Thyroid gland (tissue), 4 donors: Measurements from ENCODE around the gene SHQ1. TPM values are rescaled to one million over a fixed set of nuclear protein-coding genes. Genes with fewer than 3 reads are reported as not detected.

Experiments used
- DNase-seq, 2 donors: peaks; one replicate each; pipeline ENCODE4 v3.0.0-alpha.2; 2019
- H3K27ac ChIP-seq, 3 donors: fragments of 200-600 bp; sonication (generic); 1 replicate in 2 of 3; 2 replicates in 1 of 3; pipeline ENCODE4 v1.5.1; 2016 to 2019; ENCODE audit warnings: mild to moderate bottlenecking in 1 of 3, moderate library complexity in 1 of 3
- H3K27me3 ChIP-seq: fragments of 200-600 bp; sonication (generic); one replicate; pipeline ENCODE4 v1.5.1; 2019
- H3K36me3 ChIP-seq, 2 donors: fragments of 200-600 bp; sonication (generic); one replicate each; pipeline ENCODE4 v1.5.1; 2016 to 2019
- H3K4me1 ChIP-seq, 2 donors: fragments of 200-600 bp; sonication (generic); one replicate each; pipeline ENCODE4 v1.5.1; 2017 to 2019
- H3K4me3 ChIP-seq, 3 donors: fragments of 200-600 bp; sonication (generic); replicated peaks in 1 of 3; 1 replicate in 2 of 3; 2 replicates in 1 of 3; pipeline ENCODE4 v1.5.1; 2016; ENCODE audit warnings: mild to moderate bottlenecking in 1 of 3
- H3K9me3 ChIP-seq: fragments of 200-600 bp; sonication (generic); one replicate; pipeline ENCODE4 v1.5.1; 2017
- POLR2A ChIP-seq, 2 donors: fragments of 450-650 bp; IDR thresholded peaks; one replicate each; pipeline ENCODE4 v1.6.1; 2017; ENCODE audit warnings: antibody characterized with exemption in 2 of 2, mild to moderate bottlenecking in 2 of 2, moderate library complexity in 1 of 2
- WGBS, 2 donors: methylation state at CpG; one replicate each; pipeline ENCODE4 v1.1.5; 2017; 5-methylcytosine and 5-hydroxymethylcytosine counted together
- intact Hi-C: fragments of 100-400 bp; cut with DNase I; formaldehyde crosslinking; loops from one replicate; pipeline ENCODE4 v1.15.1; 2023
- total RNA-seq, 4 donors: library from RNA; depleted of rRNA; stranded (reverse); fragments of >200 nt; gene quantifications; one replicate each; pipeline ENCODE4 v1.2.3, GENCODE V29; 2016
- TF ChIP-seq, protein P1 (sequence below), 6 experiments: fragments of 200-600 bp in 3 of 6; fragments of 450-650 bp in 3 of 6; sonication (generic) in 3 of 6; IDR thresholded peaks; one replicate each; pipeline ENCODE4 v1.5.1; 2016 to 2019; ENCODE audit warnings: antibody characterized with exemption in 6 of 6, mild to moderate bottlenecking in 2 of 6, inconsistent platforms in 1 of 6, moderate library complexity in 1 of 6

SHQ1 gene
- total RNA-seq, 4 donors from 2014 or later = 17.7 to 33.7 (median 26.3) TPM

GRCh38 chr3:72836923-72837322 lies 11.3 kb downstream of the SHQ1 start:
- Histone ChIP-seq H3K27me3 (no peaks in the 10 kb centered on the region), H3K4me1 (peaks cover 3 to 5% of the 10 kb centered on the region in 2 donors), H3K4me3 (no peak overlapping the region), H3K36me3 (peaks cover 0 to 7% of the 10 kb centered on the region in 2 donors), H3K9me3 (no peaks in the 10 kb centered on the region), H3K27ac (peak overlapping the region in 1 of 3 donors; percentile 36)
- TF ChIP-seq, protein P1, sequence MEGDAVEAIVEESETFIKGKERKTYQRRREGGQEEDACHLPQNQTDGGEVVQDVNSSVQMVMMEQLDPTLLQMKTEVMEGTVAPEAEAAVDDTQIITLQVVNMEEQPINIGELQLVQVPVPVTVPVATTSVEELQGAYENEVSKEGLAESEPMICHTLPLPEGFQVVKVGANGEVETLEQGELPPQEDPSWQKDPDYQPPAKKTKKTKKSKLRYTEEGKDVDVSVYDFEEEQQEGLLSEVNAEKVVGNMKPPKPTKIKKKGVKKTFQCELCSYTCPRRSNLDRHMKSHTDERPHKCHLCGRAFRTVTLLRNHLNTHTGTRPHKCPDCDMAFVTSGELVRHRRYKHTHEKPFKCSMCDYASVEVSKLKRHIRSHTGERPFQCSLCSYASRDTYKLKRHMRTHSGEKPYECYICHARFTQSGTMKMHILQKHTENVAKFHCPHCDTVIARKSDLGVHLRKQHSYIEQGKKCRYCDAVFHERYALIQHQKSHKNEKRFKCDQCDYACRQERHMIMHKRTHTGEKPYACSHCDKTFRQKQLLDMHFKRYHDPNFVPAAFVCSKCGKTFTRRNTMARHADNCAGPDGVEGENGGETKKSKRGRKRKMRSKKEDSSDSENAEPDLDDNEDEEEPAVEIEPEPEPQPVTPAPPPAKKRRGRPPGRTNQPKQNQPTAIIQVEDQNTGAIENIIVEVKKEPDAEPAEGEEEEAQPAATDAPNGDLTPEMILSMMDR (IDR thresholded peaks at IDR 0.05) = peak in 4 of 6 experiments; percentile 19 to 55 (median 34)
- TF ChIP-seq POLR2A (IDR thresholded peaks at IDR 0.05) = no peak
- WGBS, 2 donors = 36 to 38% methylated on average over 3 of the region's 3 CpGs
- intact Hi-C loops = no loop called here
- DNase-seq = peak; percentile 93 to 96

DNA sequence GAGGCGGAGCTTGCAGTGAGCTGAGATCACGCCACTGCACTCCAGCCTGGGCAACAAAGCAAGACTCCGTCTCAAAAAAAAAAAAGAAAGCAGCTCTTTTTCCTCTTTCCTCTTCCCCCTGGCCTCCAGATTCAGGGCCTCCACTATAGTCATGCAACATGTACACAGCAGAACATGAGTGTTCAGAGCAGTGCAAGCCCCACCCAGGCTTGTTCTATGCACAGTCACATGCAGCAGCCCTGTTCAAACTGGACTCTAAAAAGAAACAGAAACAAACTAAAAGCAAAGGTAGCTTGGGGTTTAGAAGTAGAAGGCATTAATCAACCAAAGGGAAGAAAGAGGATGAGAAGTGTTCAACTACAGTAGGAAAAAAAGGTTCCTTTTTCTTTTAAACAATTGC lies 11.8 kb downstream of the SHQ1 start:
- H3K36me3 ChIP-seq = peaks cover 0 to 4% of the 10 kb centered on the region in 2 donors
- DNase-seq = peak in 1 of 2 donors; percentile 32
- 90 to 98% methylated on average over 3 of the region's 3 CpGs for WGBS, 2 donors
- peak overlapping the region in 1 of 3 donors; percentile 36 for H3K27ac ChIP-seq
- H3K4me3 ChIP-seq = no peak overlapping the region
- peaks cover 3 to 5% of the 10 kb centered on the region in 2 donors for H3K4me1 ChIP-seq
- H3K27me3 ChIP-seq = no peaks in the 10 kb centered on the region
- intact Hi-C loops = no loop called here
- TF ChIP-seq, protein P1 (IDR thresholded peaks at IDR 0.05) = no peak
- no peak for TF ChIP-seq POLR2A (IDR thresholded peaks at IDR 0.05)
- H3K9me3 ChIP-seq = no peaks in the 10 kb centered on the region

DNA sequence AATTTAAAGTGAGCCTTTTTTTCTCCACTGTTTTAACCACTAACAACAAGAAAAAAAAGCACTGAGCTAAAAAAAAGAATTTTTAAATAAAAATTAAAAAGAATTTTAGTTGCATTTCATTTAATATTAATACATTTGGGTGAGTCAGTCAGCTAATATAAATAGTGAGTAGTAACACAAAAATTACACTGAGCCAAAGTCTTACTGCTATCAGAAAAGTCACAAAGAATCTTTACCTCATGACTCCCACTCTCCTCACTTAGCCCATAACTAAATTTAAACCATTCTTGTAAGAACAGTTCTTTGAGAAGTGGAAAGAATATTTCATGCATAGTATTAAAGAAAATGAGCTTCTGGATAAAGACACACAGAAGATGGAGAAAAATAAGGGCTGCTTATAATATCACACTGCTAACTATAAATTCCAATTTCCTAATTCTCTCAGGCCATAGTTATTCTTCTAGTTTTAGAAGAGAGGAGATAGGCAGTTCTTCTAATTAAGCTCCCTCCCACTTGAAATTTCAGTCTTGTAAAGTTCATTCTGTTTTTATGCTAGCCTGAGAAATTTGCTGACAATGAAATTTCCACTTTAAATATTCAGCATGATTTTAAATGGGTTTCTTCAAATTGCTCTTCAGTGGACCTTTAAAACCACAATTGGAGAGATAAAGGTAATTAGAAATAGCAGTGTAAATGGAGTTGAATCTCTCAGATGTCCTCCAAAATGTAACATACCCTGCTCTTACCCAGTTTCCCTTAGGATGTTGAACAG lies 17.6 kb downstream of the SHQ1 start:
- Histone ChIP-seq H3K4me1 (no peaks in the 10 kb centered on the region), H3K4me3 (no peak overlapping the region)

GRCh38 chr3:72829701-72830100 lies 18.5 kb downstream of the SHQ1 start:
- intact Hi-C loops = loop anchor here (10.0 kb wide), 3 partner anchors 875 to 1115 kb away; no protein-coding TSS in a partner anchor
- no peaks in the 10 kb centered on the region for H3K9me3 ChIP-seq
- H3K27ac ChIP-seq = no peak overlapping the region
- DNase-seq = no peak
- no peaks in the 10 kb centered on the region for H3K27me3 ChIP-seq
- no peaks in the 10 kb centered on the region for H3K36me3 ChIP-seq
- no peak overlapping the region for H3K4me3 ChIP-seq
- H3K4me1 ChIP-seq = no peaks in the 10 kb centered on the region
- no peak for TF ChIP-seq POLR2A (IDR thresholded peaks at IDR 0.05)
- TF ChIP-seq, protein P1 (IDR thresholded peaks at IDR 0.05) = no peak

More for the DNA sequence above, 17.6 kb downstream of the SHQ1 start:
- TF ChIP-seq, protein P1 (IDR thresholded peaks at IDR 0.05) = no peak
- TF ChIP-seq POLR2A (IDR thresholded peaks at IDR 0.05) = no peak
- Histone ChIP-seq H3K36me3 (no peaks in the 10 kb centered on the region), H3K9me3 (no peaks in the 10 kb centered on the region), H3K27ac (no peak overlapping the region), H3K27me3 (no peaks in the 10 kb centered on the region)
- intact Hi-C loops = no loop called here
- DNase-seq = no peak

DNA sequence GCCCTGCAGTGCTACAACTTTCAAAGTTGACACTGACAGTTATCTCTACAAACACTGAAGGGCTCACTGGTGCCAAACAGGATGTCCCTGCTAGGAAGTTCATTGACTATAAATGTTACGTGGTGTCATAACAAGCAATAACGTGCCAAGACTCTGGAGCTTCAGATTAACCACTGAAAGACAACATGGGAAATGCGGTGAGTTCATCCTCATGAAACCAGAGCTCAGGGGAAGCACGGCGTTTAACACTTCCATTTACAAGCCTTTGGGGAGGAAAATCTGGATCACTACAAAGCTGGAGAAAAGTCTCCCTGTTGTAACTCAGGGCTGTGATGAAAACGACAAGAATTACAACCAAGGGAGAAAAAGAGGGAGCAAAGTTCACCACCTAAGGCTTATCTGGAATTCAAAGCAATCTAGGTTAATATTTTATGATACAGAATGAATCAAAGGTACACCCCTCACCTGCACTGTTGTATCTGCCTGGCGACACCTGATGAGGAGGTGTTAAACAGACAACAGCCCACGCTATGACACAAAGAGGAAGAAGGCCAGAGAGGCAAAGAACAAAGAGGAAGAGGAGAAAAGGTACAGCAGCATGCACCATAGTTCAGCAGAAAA lies 27.0 kb downstream of the SHQ1 start:
- peak in 1 of 2 donors; percentile 9 for DNase-seq

More for the DNA sequence above, 27.0 kb downstream of the SHQ1 start:
- intact Hi-C loops = loop anchor here (10.0 kb wide), 3 partner anchors 866 to 1106 kb away; no protein-coding TSS in a partner anchor
- peaks cover 3 to 9% of the 10 kb centered on the region in 2 donors for H3K4me1 ChIP-seq
- no peak for TF ChIP-seq POLR2A (IDR thresholded peaks at IDR 0.05)
- TF ChIP-seq, protein P1 (IDR thresholded peaks at IDR 0.05) = no peak
- no peak overlapping the region for H3K27ac ChIP-seq
- WGBS, 2 donors = 69 to 74% methylated on average over 8 of the region's 8 CpGs
- no peaks in the 10 kb centered on the region for H3K9me3 ChIP-seq
- H3K4me3 ChIP-seq = no peak overlapping the region
- no peaks in the 10 kb centered on the region for H3K36me3 ChIP-seq
- no peaks in the 10 kb centered on the region for H3K27me3 ChIP-seq
